Measurements from ENCODE around the gene FLOT1.
"Not testable (repeated sequence)": the region's sequence is repeated elsewhere in the genome, so short reads cannot be mapped to it uniquely, and the experiment has no call there.

DNA sequence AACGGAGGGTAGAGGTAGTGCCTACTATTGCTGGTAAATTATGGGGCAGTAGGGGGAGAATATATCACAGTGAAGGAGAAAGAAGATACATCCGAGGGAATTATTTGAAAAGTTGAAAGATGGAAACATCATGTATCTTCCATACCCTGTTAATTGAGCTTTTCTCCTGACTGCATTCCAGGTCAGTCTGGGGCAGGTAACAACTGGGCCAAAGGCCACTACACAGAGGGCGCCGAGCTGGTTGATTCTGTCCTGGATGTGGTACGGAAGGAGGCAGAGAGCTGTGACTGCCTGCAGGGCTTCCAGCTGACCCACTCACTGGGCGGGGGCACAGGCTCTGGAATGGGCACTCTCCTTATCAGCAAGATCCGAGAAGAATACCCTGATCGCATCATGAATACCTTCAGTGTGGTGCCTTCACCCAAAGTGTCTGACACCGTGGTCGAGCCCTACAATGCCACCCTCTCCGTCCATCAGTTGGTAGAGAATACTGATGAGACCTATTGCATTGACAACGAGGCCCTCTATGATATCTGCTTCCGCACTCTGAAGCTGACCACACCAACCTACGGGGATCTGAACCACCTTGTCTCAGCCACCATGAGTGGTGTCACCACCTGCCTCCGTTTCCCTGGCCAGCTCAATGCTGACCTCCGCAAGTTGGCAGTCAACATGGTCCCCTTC lies 19.2 kb downstream of the FLOT1 start:
- TF ChIP-seq, protein P1, sequence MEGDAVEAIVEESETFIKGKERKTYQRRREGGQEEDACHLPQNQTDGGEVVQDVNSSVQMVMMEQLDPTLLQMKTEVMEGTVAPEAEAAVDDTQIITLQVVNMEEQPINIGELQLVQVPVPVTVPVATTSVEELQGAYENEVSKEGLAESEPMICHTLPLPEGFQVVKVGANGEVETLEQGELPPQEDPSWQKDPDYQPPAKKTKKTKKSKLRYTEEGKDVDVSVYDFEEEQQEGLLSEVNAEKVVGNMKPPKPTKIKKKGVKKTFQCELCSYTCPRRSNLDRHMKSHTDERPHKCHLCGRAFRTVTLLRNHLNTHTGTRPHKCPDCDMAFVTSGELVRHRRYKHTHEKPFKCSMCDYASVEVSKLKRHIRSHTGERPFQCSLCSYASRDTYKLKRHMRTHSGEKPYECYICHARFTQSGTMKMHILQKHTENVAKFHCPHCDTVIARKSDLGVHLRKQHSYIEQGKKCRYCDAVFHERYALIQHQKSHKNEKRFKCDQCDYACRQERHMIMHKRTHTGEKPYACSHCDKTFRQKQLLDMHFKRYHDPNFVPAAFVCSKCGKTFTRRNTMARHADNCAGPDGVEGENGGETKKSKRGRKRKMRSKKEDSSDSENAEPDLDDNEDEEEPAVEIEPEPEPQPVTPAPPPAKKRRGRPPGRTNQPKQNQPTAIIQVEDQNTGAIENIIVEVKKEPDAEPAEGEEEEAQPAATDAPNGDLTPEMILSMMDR (IDR thresholded peaks at IDR 0.05), result not testable (repeated sequence)
- TF ChIP-seq POLR2A (IDR thresholded peaks at IDR 0.05), result not testable (repeated sequence)
